Neural progenitor cell (in vitro differentiated cells): Measurements from ENCODE around the gene TNXB. TPM values are rescaled to one million over a fixed set of nuclear protein-coding genes. Genes with fewer than 3 reads are reported as not detected.

Experiments used
- DNase-seq: peaks from one replicate; pipeline ENCODE4 v3.0.0-alpha.2; 2016; ENCODE audit warnings: low spot score
- H2AFZ ChIP-seq: fragments of 200-600 bp; sonication (generic); replicated peaks from 2 replicates; pipeline ENCODE4 v1.6.1; 2016; ENCODE audit warnings: antibody characterized with exemption
- H3F3A ChIP-seq: fragments of 200-600 bp; sonication (generic); 2 replicates; pipeline ENCODE4 v1.6.1; 2016; ENCODE audit warnings: antibody characterized with exemption, low read depth
- H3K27ac ChIP-seq: fragments of 200-600 bp; sonication (generic); 2 replicates; pipeline ENCODE4 v1.5.1; 2016; ENCODE audit warnings: mild to moderate bottlenecking
- H3K27me3 ChIP-seq: fragments of 200-600 bp; sonication (generic); 2 replicates; pipeline ENCODE4 v1.6.1; 2016; ENCODE audit warnings: mild to moderate bottlenecking, moderate library complexity
- H3K36me3 ChIP-seq: fragments of 200-600 bp; sonication (generic); 2 replicates; pipeline ENCODE4 v1.5.1; 2016
- H3K4me1 ChIP-seq: fragments of 200-600 bp; sonication (generic); 2 replicates; pipeline ENCODE4 v1.6.1; 2016; ENCODE audit warnings: mixed run types
- H3K4me2 ChIP-seq: fragments of 200-600 bp; sonication (generic); 2 replicates; pipeline ENCODE4 v1.6.1; 2016
- H3K4me3 ChIP-seq: fragments of 200-600 bp; sonication (generic); 2 replicates; pipeline ENCODE4 v1.5.1; 2016
- H3K79me2 ChIP-seq: fragments of 200-600 bp; sonication (generic); 2 replicates; pipeline ENCODE4 v1.6.1; 2016; ENCODE audit warnings: low read depth
- H3K9ac ChIP-seq: fragments of 200-600 bp; sonication (generic); 2 replicates; pipeline ENCODE4 v1.6.1; 2016
- H3K9me3 ChIP-seq: fragments of 200-600 bp; sonication (generic); 2 replicates; pipeline ENCODE4 v1.5.1; 2016; ENCODE audit warnings: low read depth
- H4K20me1 ChIP-seq: fragments of 200-600 bp; sonication (generic); 2 replicates; pipeline ENCODE4 v1.6.1; 2016; ENCODE audit warnings: low read depth
- H3K27ac Mint-ChIP-seq: 3 replicates; pipeline ENCODE4 v1.8.0; 2021; ENCODE audit warnings: mixed read lengths
- H3K27me3 Mint-ChIP-seq: 2 replicates; pipeline ENCODE4 v1.8.0; 2022; ENCODE audit warnings: low read depth, mild to moderate bottlenecking, inconsistent platforms, moderate library complexity, mixed read lengths; ENCODE audit not compliant: insufficient read depth
- H3K36me3 Mint-ChIP-seq: 3 replicates; pipeline ENCODE4 v1.8.0; 2021; ENCODE audit warnings: mixed read lengths
- H3K4me1 Mint-ChIP-seq: 3 replicates; pipeline ENCODE4 v1.8.0; 2021; ENCODE audit warnings: mixed read lengths
- H3K4me3 Mint-ChIP-seq: 3 replicates; pipeline ENCODE4 v1.8.0; 2021; ENCODE audit warnings: mild to moderate bottlenecking, moderate library complexity, mixed read lengths
- H3K9me3 Mint-ChIP-seq: 3 replicates; pipeline ENCODE4 v1.8.0; 2020; ENCODE audit warnings: mixed read lengths
- EZH2 ChIP-seq: fragments of 200-600 bp; sonication (generic); IDR thresholded peaks from 2 replicates; pipeline ENCODE4 v1.6.1; 2017; ENCODE audit warnings: antibody characterized with exemption, mild to moderate bottlenecking, moderate library complexity
- EZH2phosphoT487 ChIP-seq: fragments of 200-600 bp; sonication (generic); IDR thresholded peaks from 2 replicates; pipeline ENCODE4 v1.6.1; 2017; ENCODE audit warnings: antibody characterized with exemption
- total RNA-seq: library from RNA; depleted of rRNA; stranded (reverse); fragments of >200 nt; gene quantifications from 2 replicates; pipeline ENCODE4 v1.2.3, GENCODE V29; 2015; ENCODE audit warnings: low replicate concordance
- TF ChIP-seq, protein P1 (sequence below): fragments of 200-600 bp; sonication (generic); IDR thresholded peaks from 2 replicates; pipeline ENCODE4 v1.5.1; 2017; ENCODE audit warnings: antibody characterized with exemption, mild to moderate bottlenecking

The TNXB gene
- total RNA-seq, 1 donor from 2014 or later, result 0.71 TPM

DNA sequence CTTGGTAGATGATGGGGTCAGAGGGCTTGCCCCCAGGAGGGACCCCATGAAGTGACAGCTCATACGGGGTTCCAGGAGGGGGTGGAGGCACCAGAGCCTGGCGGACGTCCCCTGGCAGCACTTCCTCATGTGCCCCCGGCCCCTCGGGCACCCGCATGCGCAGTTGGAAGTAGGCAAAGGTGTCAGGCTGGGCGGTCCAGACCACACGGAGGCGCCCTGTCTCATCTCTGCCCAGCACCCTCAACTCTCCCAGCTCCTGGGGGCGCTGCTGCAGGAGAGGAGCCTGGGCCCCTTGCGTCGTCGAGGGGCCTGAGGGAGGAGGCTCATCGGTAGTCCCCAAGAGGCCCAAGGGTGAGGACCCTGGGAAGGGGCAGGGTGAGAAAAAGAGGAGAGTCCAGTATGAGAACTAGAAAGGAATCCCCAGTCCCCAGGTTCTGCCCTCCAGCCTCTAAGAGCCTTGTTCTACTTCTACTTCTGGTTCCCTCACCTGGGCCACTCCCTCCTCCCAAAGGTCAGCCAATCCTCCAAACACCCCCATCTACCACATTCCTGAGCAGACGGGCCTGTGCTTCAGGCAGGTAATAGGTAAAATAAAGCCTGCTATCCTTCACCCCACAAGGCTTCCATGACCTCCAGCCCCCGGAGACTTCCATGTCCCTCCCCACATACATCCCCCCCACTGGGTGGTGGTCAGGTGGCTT is 23.2 kb downstream of the TNXB start:
- H3K27me3 ChIP-seq, result peaks cover 14% of the 10 kb centered on the region
- DNase-seq, result no peak
- H3K79me2 ChIP-seq, result no peaks in the 10 kb centered on the region
- no peak overlapping the region for H3K27ac ChIP-seq
- H3K4me3 ChIP-seq, result no peak overlapping the region
- H3F3A ChIP-seq, result peaks cover 7% of the 10 kb centered on the region
- no peak overlapping the region for H3K27ac Mint-ChIP-seq
- peaks cover 5% of the 10 kb centered on the region for H3K4me1 ChIP-seq
- H3K36me3 ChIP-seq, result no peaks in the 10 kb centered on the region
- no peak overlapping the region for H3K4me3 Mint-ChIP-seq
- peaks cover 6% of the 10 kb centered on the region for H3K4me1 Mint-ChIP-seq
- H4K20me1 ChIP-seq, result no peaks in the 10 kb centered on the region
- TF ChIP-seq, protein P1, sequence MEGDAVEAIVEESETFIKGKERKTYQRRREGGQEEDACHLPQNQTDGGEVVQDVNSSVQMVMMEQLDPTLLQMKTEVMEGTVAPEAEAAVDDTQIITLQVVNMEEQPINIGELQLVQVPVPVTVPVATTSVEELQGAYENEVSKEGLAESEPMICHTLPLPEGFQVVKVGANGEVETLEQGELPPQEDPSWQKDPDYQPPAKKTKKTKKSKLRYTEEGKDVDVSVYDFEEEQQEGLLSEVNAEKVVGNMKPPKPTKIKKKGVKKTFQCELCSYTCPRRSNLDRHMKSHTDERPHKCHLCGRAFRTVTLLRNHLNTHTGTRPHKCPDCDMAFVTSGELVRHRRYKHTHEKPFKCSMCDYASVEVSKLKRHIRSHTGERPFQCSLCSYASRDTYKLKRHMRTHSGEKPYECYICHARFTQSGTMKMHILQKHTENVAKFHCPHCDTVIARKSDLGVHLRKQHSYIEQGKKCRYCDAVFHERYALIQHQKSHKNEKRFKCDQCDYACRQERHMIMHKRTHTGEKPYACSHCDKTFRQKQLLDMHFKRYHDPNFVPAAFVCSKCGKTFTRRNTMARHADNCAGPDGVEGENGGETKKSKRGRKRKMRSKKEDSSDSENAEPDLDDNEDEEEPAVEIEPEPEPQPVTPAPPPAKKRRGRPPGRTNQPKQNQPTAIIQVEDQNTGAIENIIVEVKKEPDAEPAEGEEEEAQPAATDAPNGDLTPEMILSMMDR, result no peak
- TF ChIP-seq EZH2 (no peak), EZH2phosphoT487 (no peak)
- H3K27me3 Mint-ChIP-seq, result peaks cover 11% of the 10 kb centered on the region
- no peaks in the 10 kb centered on the region for H3K9me3 ChIP-seq
- no peak overlapping the region for H2AFZ ChIP-seq
- no peak overlapping the region for H3K9ac ChIP-seq
- no peaks in the 10 kb centered on the region for H3K9me3 Mint-ChIP-seq
- no peak overlapping the region for H3K4me2 ChIP-seq
- H3K36me3 Mint-ChIP-seq, result no peaks in the 10 kb centered on the region

DNA sequence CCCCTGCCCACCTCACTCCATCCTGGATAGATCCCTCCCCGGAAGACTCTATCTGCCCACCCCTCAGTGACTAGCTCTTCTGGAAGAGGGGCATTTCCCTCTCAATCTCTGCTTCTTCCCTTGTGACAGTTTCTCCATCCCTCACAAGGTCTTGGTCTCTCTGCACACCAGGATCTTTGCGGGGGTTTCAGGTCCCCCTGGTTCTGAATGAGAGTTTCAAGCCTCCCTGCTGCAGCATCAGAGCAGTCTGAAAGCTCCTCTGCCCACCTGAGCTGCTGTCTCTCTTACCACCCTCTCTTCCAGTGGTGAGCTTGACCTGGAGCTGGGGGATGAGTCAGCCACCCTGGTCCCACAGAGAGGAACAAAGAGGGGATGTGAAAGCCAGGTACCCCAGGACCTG is 24.4 kb downstream of the TNXB start:
- H3K4me3 Mint-ChIP-seq, result no peak overlapping the region
- H3K4me1 ChIP-seq, result peaks cover 5% of the 10 kb centered on the region
- H3K4me2 ChIP-seq, result no peak overlapping the region
- peaks cover 11% of the 10 kb centered on the region for H3K27me3 Mint-ChIP-seq
- H3K36me3 ChIP-seq, result no peaks in the 10 kb centered on the region
- DNase-seq, result no peak
- no peak overlapping the region for H2AFZ ChIP-seq
- H3K4me3 ChIP-seq, result no peak overlapping the region
- H3K36me3 Mint-ChIP-seq, result no peaks in the 10 kb centered on the region
- H3K79me2 ChIP-seq, result no peaks in the 10 kb centered on the region
- no peak overlapping the region for H3K27ac ChIP-seq
- no peaks in the 10 kb centered on the region for H4K20me1 ChIP-seq
- no peaks in the 10 kb centered on the region for H3K9me3 ChIP-seq
- H3K9me3 Mint-ChIP-seq, result no peaks in the 10 kb centered on the region
- H3K27ac Mint-ChIP-seq, result no peak overlapping the region
- H3F3A ChIP-seq, result peaks cover 7% of the 10 kb centered on the region
- H3K27me3 ChIP-seq, result peaks cover 14% of the 10 kb centered on the region
- TF ChIP-seq, protein P1, result no peak
- TF ChIP-seq EZH2phosphoT487 (no peak), EZH2 (no peak)
- peaks cover 8% of the 10 kb centered on the region for H3K4me1 Mint-ChIP-seq
- H3K9ac ChIP-seq, result no peak overlapping the region

GRCh38 chr6:32083812-32084768 is 25.0 kb downstream of the TNXB start:
- no peak for DNase-seq
- Histone ChIP-seq H3K9me3 (no peaks in the 10 kb centered on the region), H3K27me3 (peaks cover 14% of the 10 kb centered on the region), H3K4me2 (no peak overlapping the region), H3K9ac (no peak overlapping the region), H3K36me3 (no peaks in the 10 kb centered on the region), H3F3A (peaks cover 7% of the 10 kb centered on the region), H3K4me1 (peaks cover 5% of the 10 kb centered on the region), H3K79me2 (no peaks in the 10 kb centered on the region), H4K20me1 (no peaks in the 10 kb centered on the region), H3K4me3 (no peak overlapping the region), H2AFZ (no peak overlapping the region), H3K27ac (no peak overlapping the region)
- Mint-ChIP-seq H3K27ac (peak overlapping the region; percentile 19), H3K36me3 (no peaks in the 10 kb centered on the region), H3K27me3 (peaks cover 11% of the 10 kb centered on the region), H3K4me3 (peak overlapping the region; percentile 47), H3K9me3 (no peaks in the 10 kb centered on the region), H3K4me1 (peaks cover 8% of the 10 kb centered on the region)
- TF ChIP-seq EZH2phosphoT487 (no peak), EZH2 (no peak)
- TF ChIP-seq, protein P1, result no peak
